ENCODE measurements around the gene CERS1. TPM values are rescaled to one million over a fixed set of nuclear protein-coding genes. Genes with fewer than 3 reads are reported as not detected.

The CERS1 gene
- total RNA-seq, 1 experiment from 2014 or later, result 4.4 TPM

- no TSS peak for BruUV-seq (replicated peaks)
- no peak for TF ChIP-seq CTCF (IDR thresholded peaks at IDR 0.05; ENCODE audit: unreplicated experiment)
- H3K4me1 Mint-ChIP-seq (ENCODE audit: low read depth, unreplicated experiment), result no peaks in the 10 kb centered on the region
- no peak overlapping the region for H3K4me3 Mint-ChIP-seq (ENCODE audit: low read depth, unreplicated experiment)
- no peak for DNase-seq
- intact Hi-C loops (cut with micrococcal nuclease; ENCODE audit: unreplicated experiment), result loop anchor here (5.0 kb wide), 1 partner anchor 89 kb away; no protein-coding TSS in a partner anchor
- peaks cover 15% of the 10 kb centered on the region for H3K36me3 Mint-ChIP-seq (ENCODE audit: insufficient read depth, unreplicated experiment)
- CTCF ChIA-PET, result interaction anchor here (0.6 kb wide), 1 partner anchor 33 kb away, joined by 4 read pairs; no protein-coding TSS in a partner anchor
- H3K9me3 Mint-ChIP-seq (ENCODE audit: low read depth, unreplicated experiment), result no peaks in the 10 kb centered on the region
- H3K27me3 Mint-ChIP-seq (ENCODE audit: unreplicated experiment), result no peaks in the 10 kb centered on the region
- H3K27ac Mint-ChIP-seq (ENCODE audit: unreplicated experiment), result no peak overlapping the region
Measured at GRCh38 chr19:18898081-18898606, 2.2 kb upstream of the CERS1 start.

- H3K27ac Mint-ChIP-seq (ENCODE audit: unreplicated experiment), result no peak overlapping the region
- no peak for DNase-seq
- no peak overlapping the region for H3K4me3 Mint-ChIP-seq (ENCODE audit: low read depth, unreplicated experiment)
- CTCF ChIA-PET, result no interaction called here
- intact Hi-C loops (cut with micrococcal nuclease; ENCODE audit: unreplicated experiment), result loop anchor here (5.0 kb wide), 1 partner anchor 90 kb away; no protein-coding TSS in a partner anchor
- no peaks in the 10 kb centered on the region for H3K9me3 Mint-ChIP-seq (ENCODE audit: low read depth, unreplicated experiment)
- no peaks in the 10 kb centered on the region for H3K4me1 Mint-ChIP-seq (ENCODE audit: low read depth, unreplicated experiment)
- no peaks in the 10 kb centered on the region for H3K27me3 Mint-ChIP-seq (ENCODE audit: unreplicated experiment)
- peaks cover 12% of the 10 kb centered on the region for H3K36me3 Mint-ChIP-seq (ENCODE audit: insufficient read depth, unreplicated experiment)
- no peak for TF ChIP-seq CTCF (IDR thresholded peaks at IDR 0.05; ENCODE audit: unreplicated experiment)
- BruUV-seq (replicated peaks), result no TSS peak
Measured at GRCh38 chr19:18897094-18898029, 1.4 kb upstream of the CERS1 start.

- Mint-ChIP-seq H3K9me3 (ENCODE audit: low read depth, unreplicated experiment) (no peaks in the 10 kb centered on the region), H3K27me3 (ENCODE audit: unreplicated experiment) (no peaks in the 10 kb centered on the region), H3K27ac (ENCODE audit: unreplicated experiment) (no peak overlapping the region), H3K4me3 (ENCODE audit: low read depth, unreplicated experiment) (peak overlapping the region; percentile 62), H3K36me3 (ENCODE audit: insufficient read depth, unreplicated experiment) (peaks cover 12% of the 10 kb centered on the region), H3K4me1 (ENCODE audit: low read depth, unreplicated experiment) (no peaks in the 10 kb centered on the region)
- BruUV-seq (replicated peaks), result no TSS peak
- DNase-seq, result no peak
- CTCF ChIA-PET, result interaction anchor here (1.2 kb wide), 1 partner anchor 91 kb away, joined by 3 read pairs; no protein-coding TSS in a partner anchor
- no peak for TF ChIP-seq CTCF (IDR thresholded peaks at IDR 0.05; ENCODE audit: unreplicated experiment)
- intact Hi-C loops (cut with micrococcal nuclease; ENCODE audit: unreplicated experiment), result loop anchor here (5.0 kb wide), 1 partner anchor 91 kb away; no protein-coding TSS in a partner anchor
Measured at GRCh38 chr19:18896421-18896841, 473 bp upstream of the CERS1 start.

- Mint-ChIP-seq H3K27ac (ENCODE audit: unreplicated experiment) (no peak overlapping the region), H3K9me3 (ENCODE audit: low read depth, unreplicated experiment) (no peaks in the 10 kb centered on the region), H3K4me1 (ENCODE audit: low read depth, unreplicated experiment) (no peaks in the 10 kb centered on the region), H3K4me3 (ENCODE audit: low read depth, unreplicated experiment) (peak overlapping the region; percentile 63), H3K36me3 (ENCODE audit: insufficient read depth, unreplicated experiment) (peaks cover 12% of the 10 kb centered on the region), H3K27me3 (ENCODE audit: unreplicated experiment) (no peaks in the 10 kb centered on the region)
- intact Hi-C loops (cut with micrococcal nuclease; ENCODE audit: unreplicated experiment), result loop anchor here (5.0 kb wide), 1 partner anchor 92 kb away; no protein-coding TSS in a partner anchor
- peak; percentile 72 for DNase-seq
- TF ChIP-seq CTCF (IDR thresholded peaks at IDR 0.05; ENCODE audit: unreplicated experiment), result peak; percentile 42
- CTCF ChIA-PET, result interaction anchor here (1.1 to 1.2 kb wide), 3 partner anchors 20 to 92 kb away, joined by 3 to 4 read pairs (median 3); no protein-coding TSS in a partner anchor
- no TSS peak for BruUV-seq (replicated peaks)
Measured at GRCh38 chr19:18895038-18895823, 727 bp downstream of the CERS1 start.
